GM12878 (cell line): ENCODE measurements around the gene ADAP1. TPM values are rescaled to one million over a fixed set of nuclear protein-coding genes. Genes with fewer than 3 reads are reported as not detected.

Experiments
- ATAC-seq: fragments of 200-7000 bp; cut with Tn5 transposase; 3 replicates; pipeline ENCODE4 v1.9.1; 2020; ENCODE audit warnings: mild to moderate bottlenecking, moderate library complexity
- BruUV-seq: library from RNA; stranded (reverse); fragments of 400-500 nt; replicated peaks from 2 replicates; lab custom pipeline; 2021; lab: Mats Ljungman, UMichigan
- CTCF ChIA-PET: fragments of 300-600 bp; sonication (Branson Sonifier 250); formaldehyde crosslinking; extraction: SDS; loops from one replicate; lab custom pipeline; 2021; ENCODE audit warnings: inconsistent platforms; lab: Yijun Ruan, JAX
- POLR2A ChIA-PET: fragments of 350-600 bp; formaldehyde crosslinking; extraction: SDS; loops from one replicate; lab custom pipeline; 2021; ENCODE audit warnings: inconsistent platforms; lab: Charles Lee
- RAD21 ChIA-PET: fragments of 300-600 bp; sonication (Branson Sonifier 250); formaldehyde crosslinking; loops from one replicate; lab custom pipeline; 2023; ENCODE audit warnings: antibody characterized with exemption; ENCODE audit not compliant: unreplicated experiment; lab: Charles Lee
- SMC1A ChIA-PET: fragments of 300-600 bp; sonication (Branson Sonifier 250); formaldehyde crosslinking; loops from one replicate; lab custom pipeline; 2023; ENCODE audit not compliant: unreplicated experiment, uncharacterized antibody; lab: Charles Lee
- DNase-seq: peaks from one replicate; pipeline ENCODE4 v3.0.0-alpha.2; 2011; ENCODE audit warnings: low read depth, low spot score
- FAIRE-seq: peaks from 3 replicates; lab custom pipeline; 2011; peaks lifted over from hg19 to GRCh38; lab: Jason Lieb, UNC
- H2AFZ ChIP-seq: 2 replicates; pipeline ENCODE4 v1.6.0; 2011; ENCODE audit warnings: low read depth, low read length, control low read depth; ENCODE audit not compliant: control insufficient read depth
- H3K27ac ChIP-seq: 2 replicates; pipeline ENCODE4 v1.5.1; 2011; ENCODE audit warnings: control low read depth; ENCODE audit not compliant: control insufficient read depth, insufficient read depth
- H3K27me3 ChIP-seq, 2 experiments: replicated peaks in 1 of 2; 2 replicates each; pipeline versions ENCODE4 v1.6.0 to v1.6.1; 2011; ENCODE audit warnings: low read length in 1 of 2; ENCODE audit not compliant: control insufficient read depth in 2 of 2, insufficient read depth in 2 of 2
- H3K36me3 ChIP-seq, 2 experiments: 2 replicates each; pipeline ENCODE4 v1.5.1; 2011; ENCODE audit warnings: low read length in 1 of 2; ENCODE audit not compliant: control insufficient read depth in 2 of 2, insufficient read depth in 2 of 2
- H3K4me1 ChIP-seq: 2 replicates; pipeline ENCODE4 v1.6.1; 2011; ENCODE audit warnings: mild to moderate bottlenecking, low read length, moderate library complexity, mixed read lengths; ENCODE audit not compliant: control insufficient read depth, insufficient read depth
- H3K4me2 ChIP-seq: 2 replicates; pipeline ENCODE4 v1.6.0; 2011; ENCODE audit warnings: control low read depth; ENCODE audit not compliant: control insufficient read depth, insufficient read depth
- H3K4me3 ChIP-seq: fragments of 200-600 bp; sonication (generic); 2 replicates; pipeline ENCODE4 v1.5.1; 2016
- H3K79me2 ChIP-seq: 2 replicates; pipeline ENCODE4 v1.6.0; 2011; ENCODE audit warnings: low read length; ENCODE audit not compliant: control insufficient read depth, insufficient read depth
- H3K9ac ChIP-seq: 2 replicates; pipeline ENCODE4 v1.8.0; 2011; ENCODE audit warnings: low read length, control low read depth, mixed read lengths; ENCODE audit not compliant: control insufficient read depth, insufficient read depth
- H3K9me3 ChIP-seq: replicated peaks from 3 replicates; pipeline ENCODE4 v1.5.1; 2011; ENCODE audit warnings: mild to moderate bottlenecking, low read length; ENCODE audit not compliant: control insufficient read depth, insufficient read depth
- H4K20me1 ChIP-seq: 2 replicates; pipeline ENCODE4 v1.6.0; 2011; ENCODE audit not compliant: control insufficient read depth, insufficient read depth
- BHLHE40 ChIP-seq, 2 experiments: fragments of 450-650 bp in 1 of 2; IDR thresholded peaks; 2 replicates each; pipeline ENCODE4 v1.6.1; 2011 to 2017; ENCODE audit warnings: low read depth in 2 of 2, borderline replicate concordance in 1 of 2, improper control_type of control experiment in 1 of 2, low read length in 1 of 2, mild to moderate bottlenecking in 1 of 2
- CBX5 ChIP-seq: sonication (generic); IDR thresholded peaks from 2 replicates; pipeline ENCODE4 v1.6.1; 2016; ENCODE audit warnings: low read depth, moderate library complexity, mild to moderate bottlenecking, inconsistent platforms
- CREM ChIP-seq: IDR thresholded peaks from 2 replicates; pipeline ENCODE4 v1.6.1; 2014; ENCODE audit warnings: antibody characterized with exemption, low read depth
- EED ChIP-seq: sonication (generic); IDR thresholded peaks from 2 replicates; pipeline ENCODE4 v1.6.1; 2016; ENCODE audit warnings: antibody characterized with exemption, low read depth
- GABPA ChIP-seq: IDR thresholded peaks from 2 replicates; pipeline ENCODE4 v1.6.1; 2014; ENCODE audit warnings: antibody characterized with exemption, low read depth, mild to moderate bottlenecking, inconsistent platforms
- HCFC1 ChIP-seq: fragments of 150-350 bp; IDR thresholded peaks from 2 replicates; pipeline ENCODE4 v1.6.1; 2014; ENCODE audit warnings: low read length
- NR2F1 ChIP-seq: fragments of 450-650 bp; conservative IDR thresholded peaks from 2 replicates; pipeline ENCODE4 v1.6.1; 2017; ENCODE audit warnings: mild to moderate bottlenecking
- POLR2A ChIP-seq: IDR thresholded peaks from 2 replicates; pipeline ENCODE4 v1.6.1; 2011; ENCODE audit warnings: low read depth, mild to moderate bottlenecking, low read length
- POU2F2 ChIP-seq: IDR thresholded peaks from 3 replicates; pipeline ENCODE4 v1.6.1; 2011; ENCODE audit warnings: low read depth, mild to moderate bottlenecking, low read length, borderline replicate concordance
- RBBP5 ChIP-seq: fragments of 200-600 bp; sonication (generic); conservative IDR thresholded peaks from 2 replicates; pipeline ENCODE4 v1.6.1; 2016
- RUNX3 ChIP-seq: IDR thresholded peaks from 2 replicates; pipeline ENCODE4 v1.6.1; 2012; ENCODE audit warnings: low read length, inconsistent platforms
- SREBF1 ChIP-seq: IDR thresholded peaks from 2 replicates; pipeline ENCODE4 v1.6.1; 2012; ENCODE audit warnings: mild to moderate bottlenecking, low read length
- SREBF2 ChIP-seq: IDR thresholded peaks from 2 replicates; pipeline ENCODE4 v1.6.1; 2012; ENCODE audit warnings: mild to moderate bottlenecking, low read length
- WRNIP1 ChIP-seq: IDR thresholded peaks from 2 replicates; pipeline ENCODE4 v1.6.1; 2011; ENCODE audit warnings: low read depth, low read length, improper control_type of control experiment, borderline replicate concordance
- WGBS: methylation state at CpG from one replicate; pipeline ENCODE4 v1.1.6; 2016; ENCODE audit warnings: low lambda C conversion rate; ENCODE audit not compliant: insufficient replicate concordance, insufficient coverage; ENCODE audit errors: missing lambda C conversion rate; 5-methylcytosine and 5-hydroxymethylcytosine counted together
- in situ Hi-C: fragments of 300-500 bp; cut with MboI; formaldehyde crosslinking; loops from 9 replicates; pipeline ENCODE4 v1.14.3; 2018; ENCODE audit warnings: mixed read lengths
- intact Hi-C: fragments of 100-400 bp; cut with micrococcal nuclease; formaldehyde crosslinking; loops from one replicate; pipeline ENCODE4 v1.14.2; 2022; ENCODE audit not compliant: unreplicated experiment
- polyA plus RNA-seq, 11 experiments: library from polyadenylated mRNA; depleted of rRNA in 4 of 11; unstranded in 6 of 11; stranded (reverse) in 5 of 11; fragments of >200 nt; fragmentation: Nextera tagmentation in 4 of 11; fragmentation: Illumina TruSeq in 1 of 11; extraction: Ambion mirVana in 4 of 11; extraction: Trizol in 1 of 11; gene quantifications; 1 replicate in 1 of 11; 2 replicates in 10 of 11; pipeline versions ENCODE4 v1.2.1 to v1.2.3, GENCODE V29; 2011 to 2016; ENCODE audit warnings: inconsistent platforms in 2 of 11, missing spikeins in 2 of 11, low read depth in 1 of 11
- total RNA-seq, 4 experiments: library from RNA; depleted of rRNA in 3 of 4; stranded (reverse); fragments of >200 nt in 3 of 4; fragmentation: Illumina TruSeq in 1 of 4; extraction: Trizol in 1 of 4; gene quantifications; 2 replicates each; pipeline versions ENCODE4 v1.2.1 to v1.2.3, GENCODE V29; 2013 to 2021
- TF ChIP-seq, protein P1 (sequence below): fragments of 450-650 bp; IDR thresholded peaks from 2 replicates; pipeline ENCODE4 v1.6.1; 2017; ENCODE audit warnings: mild to moderate bottlenecking
- TF ChIP-seq, protein P2 (sequence below): IDR thresholded peaks from 2 replicates; pipeline ENCODE4 v1.6.1; 2012; ENCODE audit warnings: low read depth, low read length, improper control_type of control experiment
- TF ChIP-seq, protein P3 (sequence below): fragments of 450-650 bp; conservative IDR thresholded peaks from 2 replicates; pipeline ENCODE4 v1.6.1; 2017; ENCODE audit warnings: mild to moderate bottlenecking, moderate library complexity

ADAP1 gene
- total and polyA plus RNA-seq, 10 of the 15 experiments (the other 5 are each of a cell fraction or from before 2014, with no cell fraction given), result 0.22 to 44.2 (median 22.0) TPM; not detected in 1

DNA sequence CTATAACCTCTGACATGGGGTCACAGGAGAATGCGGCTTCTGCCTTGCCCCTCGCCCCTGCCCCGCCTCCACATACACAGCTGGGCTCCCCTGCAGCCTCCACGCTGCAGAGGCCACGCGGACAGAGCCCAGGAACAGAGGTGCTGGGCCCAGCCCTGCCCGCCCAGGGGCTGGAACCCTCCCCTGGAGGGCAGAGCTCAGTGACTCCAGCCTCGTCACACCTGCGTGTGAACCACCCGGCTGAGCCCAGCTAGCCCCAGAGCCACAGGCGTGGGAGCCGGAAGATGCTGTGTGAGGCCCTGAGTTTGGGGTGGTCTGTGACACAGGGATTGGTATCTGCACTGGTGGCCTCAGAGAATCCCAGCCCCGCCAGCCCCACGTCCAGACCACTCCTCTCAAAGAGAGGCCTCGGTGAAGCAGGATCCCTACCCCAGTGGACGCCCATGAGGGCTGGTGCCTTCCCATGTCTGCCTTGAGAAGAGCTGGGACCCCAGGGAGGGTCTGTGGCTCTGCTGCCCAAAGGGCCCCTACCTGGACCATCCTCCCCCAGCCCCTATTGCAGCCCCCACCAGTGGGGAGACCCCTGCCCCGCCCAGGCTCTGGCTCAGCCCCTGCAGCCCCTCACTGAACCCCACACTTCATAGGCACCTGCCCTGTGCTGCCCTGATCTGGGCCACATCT lies 8.1 kb upstream of the ADAP1 start:
- H3K27me3 ChIP-seq, result no peaks in the 10 kb centered on the region
- H2AFZ ChIP-seq, result no peak overlapping the region
- no peak overlapping the region for H3K4me2 ChIP-seq
- H3K27ac ChIP-seq, result no peak overlapping the region
- no peak for DNase-seq
- no peak for ATAC-seq
- 79% methylated on average over 17 of the region's 17 CpGs for WGBS
- FAIRE-seq, result no peak
- H3K4me3 ChIP-seq, result no peak overlapping the region
- SMC1A ChIA-PET, result no interaction called here
- intact Hi-C loops (no loop called here), in situ Hi-C loops (loop anchor here (5.0 kb wide), 1 partner anchor 645 kb away; no protein-coding TSS in a partner anchor)
- POLR2A ChIA-PET, result no interaction called here
- peaks cover 8% of the 10 kb centered on the region for H3K4me1 ChIP-seq
- CTCF ChIA-PET, result no interaction called here
- H4K20me1 ChIP-seq, result no peaks in the 10 kb centered on the region
- H3K36me3 ChIP-seq, result peaks cover under 1 to 2% of the 10 kb centered on the region in 2 experiments; a peak in 3 of 4 replicates
- TF ChIP-seq SREBF2, result no peak
- TF ChIP-seq, protein P1, sequence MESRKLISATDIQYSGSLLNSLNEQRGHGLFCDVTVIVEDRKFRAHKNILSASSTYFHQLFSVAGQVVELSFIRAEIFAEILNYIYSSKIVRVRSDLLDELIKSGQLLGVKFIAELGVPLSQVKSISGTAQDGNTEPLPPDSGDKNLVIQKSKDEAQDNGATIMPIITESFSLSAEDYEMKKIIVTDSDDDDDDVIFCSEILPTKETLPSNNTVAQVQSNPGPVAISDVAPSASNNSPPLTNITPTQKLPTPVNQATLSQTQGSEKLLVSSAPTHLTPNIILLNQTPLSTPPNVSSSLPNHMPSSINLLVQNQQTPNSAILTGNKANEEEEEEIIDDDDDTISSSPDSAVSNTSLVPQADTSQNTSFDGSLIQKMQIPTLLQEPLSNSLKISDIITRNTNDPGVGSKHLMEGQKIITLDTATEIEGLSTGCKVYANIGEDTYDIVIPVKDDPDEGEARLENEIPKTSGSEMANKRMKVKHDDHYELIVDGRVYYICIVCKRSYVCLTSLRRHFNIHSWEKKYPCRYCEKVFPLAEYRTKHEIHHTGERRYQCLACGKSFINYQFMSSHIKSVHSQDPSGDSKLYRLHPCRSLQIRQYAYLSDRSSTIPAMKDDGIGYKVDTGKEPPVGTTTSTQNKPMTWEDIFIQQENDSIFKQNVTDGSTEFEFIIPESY, result no peak
- TF ChIP-seq, protein P2, sequence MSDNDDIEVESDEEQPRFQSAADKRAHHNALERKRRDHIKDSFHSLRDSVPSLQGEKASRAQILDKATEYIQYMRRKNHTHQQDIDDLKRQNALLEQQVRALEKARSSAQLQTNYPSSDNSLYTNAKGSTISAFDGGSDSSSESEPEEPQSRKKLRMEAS, result no peak
- no peak for TF ChIP-seq GABPA
- TF ChIP-seq CREM, result no peak
- TF ChIP-seq NR2F1, result no peak
- TF ChIP-seq RUNX3, result no peak
- TF ChIP-seq POLR2A, result no peak
- no peak for TF ChIP-seq HCFC1
- no peak for TF ChIP-seq EED
- TF ChIP-seq POU2F2, result no peak
- no peak for TF ChIP-seq BHLHE40 (IDR thresholded peaks at IDR 0.05; ENCODE audit: borderline replicate concordance in 1 of 2, low read depth in 2 of 2, low read length in 1 of 2)
- no peak for TF ChIP-seq SREBF1
- TF ChIP-seq, protein P3, sequence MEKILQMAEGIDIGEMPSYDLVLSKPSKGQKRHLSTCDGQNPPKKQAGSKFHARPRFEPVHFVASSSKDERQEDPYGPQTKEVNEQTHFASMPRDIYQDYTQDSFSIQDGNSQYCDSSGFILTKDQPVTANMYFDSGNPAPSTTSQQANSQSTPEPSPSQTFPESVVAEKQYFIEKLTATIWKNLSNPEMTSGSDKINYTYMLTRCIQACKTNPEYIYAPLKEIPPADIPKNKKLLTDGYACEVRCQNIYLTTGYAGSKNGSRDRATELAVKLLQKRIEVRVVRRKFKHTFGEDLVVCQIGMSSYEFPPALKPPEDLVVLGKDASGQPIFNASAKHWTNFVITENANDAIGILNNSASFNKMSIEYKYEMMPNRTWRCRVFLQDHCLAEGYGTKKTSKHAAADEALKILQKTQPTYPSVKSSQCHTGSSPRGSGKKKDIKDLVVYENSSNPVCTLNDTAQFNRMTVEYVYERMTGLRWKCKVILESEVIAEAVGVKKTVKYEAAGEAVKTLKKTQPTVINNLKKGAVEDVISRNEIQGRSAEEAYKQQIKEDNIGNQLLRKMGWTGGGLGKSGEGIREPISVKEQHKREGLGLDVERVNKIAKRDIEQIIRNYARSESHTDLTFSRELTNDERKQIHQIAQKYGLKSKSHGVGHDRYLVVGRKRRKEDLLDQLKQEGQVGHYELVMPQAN, result no peak
- no peak for TF ChIP-seq WRNIP1
- no peak for TF ChIP-seq RBBP5
- TF ChIP-seq CBX5, result no peak
- BruUV-seq, result no TSS peak
- H3K9ac ChIP-seq, result no peak overlapping the region
- RAD21 ChIA-PET, result interaction anchor here (0.8 kb wide), 1 partner anchor 31 kb away, joined by 4 read pairs; no protein-coding TSS in a partner anchor
- no peaks in the 10 kb centered on the region for H3K79me2 ChIP-seq
- no peaks in the 10 kb centered on the region; the same call in 2 of the 3 replicates for H3K9me3 ChIP-seq
